Trophoblast cell (in vitro differentiated cells and primary cell): ENCODE data around the gene TUBGCP3.
"Not testable (repeated sequence)": the region's sequence is repeated elsewhere in the genome, so short reads cannot be mapped to it uniquely, and the experiment has no call there.

ENCODE experiments used
- DNase-seq, 2 donors: peaks; one replicate each; pipeline ENCODE4 v3.0.0-alpha.2; 2016
- H2AFZ ChIP-seq: 2 replicates; pipeline ENCODE4 v1.6.1; 2013; ENCODE audit warnings: low read length, moderate library complexity, mild to moderate bottlenecking; ENCODE audit not compliant: insufficient read depth, poor library complexity
- H2AK5ac ChIP-seq: 2 replicates; pipeline ENCODE4 v1.6.1; 2013; ENCODE audit warnings: mild to moderate bottlenecking, low read length
- H2BK120ac ChIP-seq: 2 replicates; pipeline ENCODE4 v1.6.1; 2013; ENCODE audit warnings: low read length, mild to moderate bottlenecking, moderate library complexity; ENCODE audit not compliant: insufficient read depth, poor library complexity
- H2BK12ac ChIP-seq: 2 replicates; pipeline ENCODE4 v1.6.1; 2013; ENCODE audit warnings: mild to moderate bottlenecking, low read length, moderate library complexity
- H2BK5ac ChIP-seq: 2 replicates; pipeline ENCODE4 v1.6.1; 2013; ENCODE audit warnings: low read length, low read depth, moderate library complexity, mild to moderate bottlenecking; ENCODE audit not compliant: poor library complexity
- H3K14ac ChIP-seq: 2 replicates; pipeline ENCODE4 v1.6.1; 2013; ENCODE audit warnings: mild to moderate bottlenecking, low read length
- H3K18ac ChIP-seq: 2 replicates; pipeline ENCODE4 v1.6.1; 2013; ENCODE audit warnings: mild to moderate bottlenecking, low read length
- H3K23ac ChIP-seq: 2 replicates; pipeline ENCODE4 v1.6.1; 2013; ENCODE audit warnings: low read length
- H3K27ac ChIP-seq: 2 replicates; pipeline ENCODE4 v1.5.1; 2013; ENCODE audit warnings: low read depth, mild to moderate bottlenecking, inconsistent platforms, low read length, moderate library complexity
- H3K27me3 ChIP-seq: 2 replicates; pipeline ENCODE4 v1.6.1; 2013; ENCODE audit warnings: inconsistent platforms, mild to moderate bottlenecking, low read length, moderate library complexity; ENCODE audit not compliant: insufficient read depth
- H3K36me3 ChIP-seq, 2 experiments: 1 replicate in 1 of 2; 2 replicates in 1 of 2; pipeline ENCODE4 v1.6.1; 2013; ENCODE audit warnings: low read length in 2 of 2, mild to moderate bottlenecking in 2 of 2, moderate library complexity in 1 of 2; ENCODE audit not compliant: insufficient read depth in 2 of 2, control insufficient read depth in 1 of 2
- H3K4ac ChIP-seq: 2 replicates; pipeline ENCODE4 v1.6.1; 2013; ENCODE audit warnings: low read depth, mild to moderate bottlenecking, low read length, moderate library complexity
- H3K4me1 ChIP-seq, 2 experiments: 1 replicate in 1 of 2; 2 replicates in 1 of 2; pipeline ENCODE4 v1.6.1; 2013; ENCODE audit warnings: low read length in 2 of 2, mild to moderate bottlenecking in 2 of 2, moderate library complexity in 1 of 2; ENCODE audit not compliant: insufficient read depth in 2 of 2, control insufficient read depth in 1 of 2
- H3K4me2 ChIP-seq: 2 replicates; pipeline ENCODE4 v1.6.1; 2013; ENCODE audit warnings: inconsistent platforms, mild to moderate bottlenecking, low read length, moderate library complexity
- H3K4me3 ChIP-seq: 2 replicates; pipeline ENCODE4 v1.5.1; 2013; ENCODE audit warnings: mild to moderate bottlenecking, low read depth, low read length, inconsistent platforms
- H3K79me1 ChIP-seq: one replicate; pipeline ENCODE4 v1.6.1; 2013; ENCODE audit warnings: low read length
- H3K79me2 ChIP-seq: 2 replicates; pipeline ENCODE4 v1.6.1; 2013; ENCODE audit warnings: low read length, mild to moderate bottlenecking; ENCODE audit not compliant: control insufficient read depth, insufficient read depth, poor library complexity
- H3K9ac ChIP-seq: 2 replicates; pipeline ENCODE4 v1.6.1; 2013; ENCODE audit warnings: mild to moderate bottlenecking, low read length
- H3K9me3 ChIP-seq: 2 replicates; pipeline ENCODE4 v1.6.1; 2013; ENCODE audit warnings: low read depth, mild to moderate bottlenecking, control low read depth, inconsistent platforms, low read length; ENCODE audit not compliant: insufficient read depth
- H4K12ac ChIP-seq: 2 replicates; pipeline ENCODE4 v1.6.1; 2013; ENCODE audit warnings: low read depth, mild to moderate bottlenecking, low read length, moderate library complexity
- H4K8ac ChIP-seq: 2 replicates; pipeline ENCODE4 v1.6.1; 2013; ENCODE audit warnings: low read depth, mild to moderate bottlenecking, low read length, moderate library complexity
- H4K91ac ChIP-seq: one replicate; pipeline ENCODE4 v1.6.1; 2013; ENCODE audit warnings: low read depth, mild to moderate bottlenecking, low read length, moderate library complexity
- WGBS: extraction: QIAGEN DNeasy Blood & Tissue Kit; methylation state at CpG from one replicate; pipeline ENCODE4 v1.1.7; 2013; ENCODE audit warnings: missing lambda C conversion rate; ENCODE audit not compliant: insufficient read length, insufficient coverage; ENCODE audit errors: extremely low coverage; 5-methylcytosine and 5-hydroxymethylcytosine counted together

TUBGCP3 gene

DNA sequence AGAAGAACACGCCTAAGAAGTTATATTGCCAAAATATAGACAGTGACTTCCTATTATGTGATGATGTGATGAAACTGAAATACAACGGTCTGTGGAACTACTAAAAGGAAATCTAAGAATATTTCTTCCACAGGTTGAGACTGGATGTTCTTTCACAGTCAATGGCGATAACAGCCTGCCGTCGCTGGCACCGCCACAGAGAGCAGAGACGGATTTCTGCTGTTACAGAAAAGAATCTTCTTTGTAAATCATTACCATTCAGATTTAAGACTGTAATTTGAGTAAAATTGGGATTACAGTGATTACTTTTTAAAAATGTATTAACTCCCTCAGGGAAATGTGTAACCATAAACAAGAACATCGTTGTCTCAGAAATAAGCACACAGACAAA, 100.8 kb downstream of the TUBGCP3 start:
- H3K18ac ChIP-seq: no peak overlapping the region
- no peak overlapping the region for H2BK5ac ChIP-seq
- H4K8ac ChIP-seq: no peak overlapping the region
- H3K4me1 ChIP-seq: no peaks in the 10 kb centered on the region
- no peaks in the 10 kb centered on the region for H3K27me3 ChIP-seq
- H2AFZ ChIP-seq: no peak overlapping the region
- DNase-seq: no peak
- H3K4me2 ChIP-seq: no peak overlapping the region
- H2BK12ac ChIP-seq: no peak overlapping the region
- H3K79me1 ChIP-seq: no peaks in the 10 kb centered on the region
- no peak overlapping the region for H3K4ac ChIP-seq
- no peak overlapping the region for H3K4me3 ChIP-seq
- WGBS: no CpG with 5 or more reads among the region's 8 CpGs
- no peak overlapping the region for H3K14ac ChIP-seq
- H3K79me2 ChIP-seq: no peaks in the 10 kb centered on the region
- H3K27ac ChIP-seq: no peak overlapping the region
- H3K36me3 ChIP-seq: peaks cover 2 to 8% of the 10 kb centered on the region in 2 experiments
- no peak overlapping the region for H4K12ac ChIP-seq
- H2AK5ac ChIP-seq: no peak overlapping the region
- H3K9me3 ChIP-seq: peaks cover 2% of the 10 kb centered on the region
- no peak overlapping the region for H4K91ac ChIP-seq
- H3K9ac ChIP-seq: no peak overlapping the region
- no peak overlapping the region for H2BK120ac ChIP-seq
- no peak overlapping the region for H3K23ac ChIP-seq

DNA sequence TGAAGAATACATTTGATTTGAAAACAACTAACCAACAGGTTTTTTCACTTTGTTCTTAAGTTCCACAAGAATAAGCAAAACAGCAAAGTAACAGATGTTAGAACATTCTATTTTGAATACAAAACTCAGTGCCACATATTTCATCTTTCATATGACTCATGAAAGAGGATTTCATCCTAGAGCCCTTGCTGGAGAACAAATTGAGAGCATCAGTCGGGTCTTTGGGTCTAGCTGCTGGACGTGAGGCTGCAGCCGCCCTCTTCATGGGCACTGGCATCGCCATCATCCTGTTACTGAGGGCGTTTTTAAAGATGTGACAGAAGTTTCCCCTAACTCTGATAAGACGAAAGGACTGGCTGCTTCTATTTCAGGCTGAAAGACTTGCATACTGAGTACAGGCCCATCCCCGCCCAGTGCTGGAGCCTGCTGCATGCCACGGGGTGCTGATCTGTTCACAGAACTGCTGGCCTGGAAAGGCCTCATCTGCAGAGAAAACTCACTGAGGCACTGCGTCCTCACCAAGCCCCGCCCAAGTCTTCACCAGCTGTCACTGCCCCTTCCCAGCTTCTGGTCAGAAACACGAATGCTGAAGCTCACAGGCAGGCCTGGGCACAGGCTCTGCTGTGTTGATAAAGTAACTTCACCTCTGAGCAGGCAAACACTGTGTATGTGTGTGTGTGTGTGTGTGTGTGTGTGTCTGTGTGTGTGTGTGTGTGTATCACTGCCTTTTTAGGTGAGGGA, 101.4 kb downstream of the TUBGCP3 start:
- Histone ChIP-seq H2BK12ac (no peak overlapping the region), H4K91ac (no peak overlapping the region), H2AK5ac (no peak overlapping the region), H2BK5ac (no peak overlapping the region), H3K18ac (no peak overlapping the region), H3K4me1 (no peaks in the 10 kb centered on the region), H3K27ac (no peak overlapping the region), H3K79me1 (no peaks in the 10 kb centered on the region), H3K4ac (no peak overlapping the region), H3K23ac (no peak overlapping the region), H3K79me2 (no peaks in the 10 kb centered on the region), H3K27me3 (no peaks in the 10 kb centered on the region), H2AFZ (no peak overlapping the region), H3K36me3 (peaks cover 2 to 8% of the 10 kb centered on the region in 2 experiments), H4K8ac (no peak overlapping the region), H3K9me3 (peaks cover 2% of the 10 kb centered on the region), H2BK120ac (no peak overlapping the region), H3K9ac (no peak overlapping the region), H3K4me3 (no peak overlapping the region), H3K14ac (no peak overlapping the region), H4K12ac (no peak overlapping the region), H3K4me2 (no peak overlapping the region)
- no CpG with 5 or more reads among the region's 11 CpGs for WGBS
- DNase-seq: no peak

DNA sequence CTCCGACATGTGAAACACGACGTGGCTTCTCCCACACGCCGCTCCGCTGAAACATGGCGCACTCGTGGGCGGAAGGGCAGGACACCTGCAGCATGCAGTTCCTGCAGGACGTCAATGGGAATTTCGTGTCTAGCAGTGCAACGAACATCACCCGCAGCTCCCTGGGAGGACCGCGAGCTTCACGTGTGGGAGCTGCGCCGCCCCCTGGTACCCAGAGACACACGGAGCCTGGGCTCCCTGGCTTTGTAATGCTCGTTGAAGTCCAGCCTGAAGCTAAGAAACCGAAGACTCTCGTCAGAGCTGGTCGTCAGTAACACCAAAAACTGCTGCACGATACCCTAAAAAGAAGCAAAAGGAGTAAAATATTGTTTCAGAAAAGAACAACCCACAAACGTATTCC, 102.1 kb downstream of the TUBGCP3 start:
- not testable (repeated sequence) for H2BK5ac ChIP-seq, H3K4me2 ChIP-seq, DNase-seq, H3K4me3 ChIP-seq, H2AFZ ChIP-seq, H2AK5ac ChIP-seq, H4K8ac ChIP-seq, H2BK120ac ChIP-seq, H4K12ac ChIP-seq, H3K27me3 ChIP-seq, H3K23ac ChIP-seq, H3K4ac ChIP-seq, H3K9me3 ChIP-seq, H2BK12ac ChIP-seq, H3K36me3 ChIP-seq, H3K27ac ChIP-seq, H3K79me2 ChIP-seq, H3K4me1 ChIP-seq, H3K14ac ChIP-seq, H4K91ac ChIP-seq, H3K9ac ChIP-seq, H3K18ac ChIP-seq, H3K79me1 ChIP-seq
- no CpG with 5 or more reads among the region's 25 CpGs for WGBS

DNA sequence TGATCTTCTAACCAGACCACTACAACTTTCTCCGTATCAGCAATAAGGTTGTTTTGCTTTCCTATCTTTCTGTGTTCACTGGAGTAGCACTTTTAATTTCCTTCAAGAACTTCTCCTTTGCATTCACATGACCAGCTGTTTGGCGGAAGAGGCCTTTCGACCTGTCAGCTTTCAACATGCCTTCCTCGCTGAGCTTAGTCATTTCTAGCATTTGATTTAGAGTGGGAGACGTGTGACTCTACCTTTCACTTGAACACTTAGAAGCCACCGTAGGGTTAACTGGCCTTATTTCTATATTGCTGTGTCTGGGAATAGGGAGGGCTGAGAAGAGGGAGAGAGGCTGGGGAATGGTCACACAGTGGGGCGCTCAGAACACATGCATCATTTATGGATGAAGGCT, 104.7 kb downstream of the TUBGCP3 start:
- no peak overlapping the region for H4K8ac ChIP-seq
- no peak overlapping the region for H3K14ac ChIP-seq
- DNase-seq: no peak
- H3K23ac ChIP-seq: no peak overlapping the region
- no peak overlapping the region for H2AK5ac ChIP-seq
- no peak overlapping the region for H4K91ac ChIP-seq
- no peak overlapping the region for H3K18ac ChIP-seq
- no peak overlapping the region for H2BK120ac ChIP-seq
- no peak overlapping the region for H3K9ac ChIP-seq
- H2BK12ac ChIP-seq: no peak overlapping the region
- peaks cover 2 to 4% of the 10 kb centered on the region in 2 experiments for H3K36me3 ChIP-seq
- H3K9me3 ChIP-seq: peaks cover 2% of the 10 kb centered on the region
- H4K12ac ChIP-seq: no peak overlapping the region
- no peak overlapping the region for H3K4ac ChIP-seq
- H3K79me2 ChIP-seq: no peaks in the 10 kb centered on the region
- H3K79me1 ChIP-seq: no peaks in the 10 kb centered on the region
- no peaks in the 10 kb centered on the region for H3K4me1 ChIP-seq
- no CpG with 5 or more reads among the region's 7 CpGs for WGBS
- no peak overlapping the region for H3K4me2 ChIP-seq
- no peak overlapping the region for H3K27ac ChIP-seq
- H2BK5ac ChIP-seq: no peak overlapping the region
- H2AFZ ChIP-seq: no peak overlapping the region
- no peak overlapping the region for H3K4me3 ChIP-seq
- no peaks in the 10 kb centered on the region for H3K27me3 ChIP-seq
